ENCODE data around the gene TBC1D3G.
"Not testable (repeated sequence)": the region's sequence is repeated elsewhere in the genome, so short reads cannot be mapped to it uniquely, and the experiment has no call there.

The TBC1D3G gene

GRCh38 chr17:36323584-36323983, at the start of gene TBC1D3G:
TSS of gene TBC1D3G (plus strand) at chr17:36323884. CDS start at chr17:36325412, 1,528 bp downstream.
- DNase-seq: not testable (repeated sequence)

GRCh38 chr17:36283256-36283655, 40.4 kb upstream of the TBC1D3G start:
- DNase-seq: not testable (repeated sequence)

- DNase-seq: not testable (repeated sequence)
Observed at GRCh38 chr17:36284219-36284618, 39.5 kb upstream of the TBC1D3G start.

- not testable (repeated sequence) for DNase-seq
Observed at GRCh38 chr17:36289965-36290612, 33.6 kb upstream of the TBC1D3G start.

- not testable (repeated sequence) for DNase-seq
Observed at GRCh38 chr17:36295161-36295560, 28.5 kb upstream of the TBC1D3G start.

- DNase-seq: not testable (repeated sequence)
Observed at GRCh38 chr17:36315736-36316135, 7.9 kb upstream of the TBC1D3G start.

GRCh38 chr17:36362496-36362895, 38.8 kb downstream of the TBC1D3G start:
- DNase-seq: not testable (repeated sequence)

- DNase-seq: not testable (repeated sequence)
Observed at GRCh38 chr17:36375938-36376337, 52.3 kb downstream of the TBC1D3G start.
